Prostate gland (tissue), 2 donors: ENCODE measurements around the gene AGXT2. TPM values are rescaled to one million over a fixed set of nuclear protein-coding genes. Genes with fewer than 3 reads are reported as not detected.

Experiments
- DNase-seq: peaks from one replicate; pipeline ENCODE4 v3.0.0-alpha.2; 2019; ENCODE audit warnings: low spot score
- H3K27ac ChIP-seq, 2 donors: fragments of 200-600 bp; sonication (generic); 2 replicates each; pipeline ENCODE4 v1.5.1; 2017 to 2019
- H3K27me3 ChIP-seq: fragments of 200-600 bp; sonication (generic); replicated peaks from 2 replicates; pipeline ENCODE4 v1.5.1; 2019; ENCODE audit not compliant: insufficient read depth
- H3K36me3 ChIP-seq, 2 donors: fragments of 200-600 bp; sonication (generic); 1 replicate in 1 of 2; 2 replicates in 1 of 2; pipeline versions ENCODE4 v1.5.1 to v1.8.1; 2017 to 2019
- H3K4me1 ChIP-seq: fragments of 200-600 bp; sonication (generic); replicated peaks from 2 replicates; pipeline ENCODE4 v1.5.1; 2019
- H3K4me3 ChIP-seq, 2 donors: fragments of 200-600 bp; sonication (generic); 2 replicates each; pipeline ENCODE4 v1.5.1; 2017 to 2019
- H3K9me3 ChIP-seq: fragments of 200-600 bp; sonication (generic); 2 replicates; pipeline ENCODE4 v1.5.1; 2017
- CTCF ChIP-seq, 4 experiments: fragments of 200-600 bp in 2 of 4; fragments of 450-650 bp in 2 of 4; sonication (generic) in 2 of 4; IDR thresholded peaks; 1 replicate in 3 of 4; 2 replicates in 1 of 4; pipeline ENCODE4 v1.5.1; 2016 to 2019; ENCODE audit warnings: antibody characterized with exemption in 4 of 4, mild to moderate bottlenecking in 2 of 4, moderate library complexity in 2 of 4
- POLR2A ChIP-seq: fragments of 450-650 bp; IDR thresholded peaks from one replicate; pipeline ENCODE4 v1.6.1; 2016; ENCODE audit warnings: antibody characterized with exemption, mild to moderate bottlenecking
- POLR2AphosphoS5 ChIP-seq: sonication (generic); formaldehyde crosslinking; IDR thresholded peaks from one replicate; pipeline ENCODE4 v1.6.1; 2017; ENCODE audit warnings: antibody characterized with exemption
- WGBS: methylation state at CpG from one replicate; pipeline ENCODE4 v1.1.5; 2018; 5-methylcytosine and 5-hydroxymethylcytosine counted together
- intact Hi-C: fragments of 100-400 bp; cut with DNase I; formaldehyde crosslinking; loops from one replicate; pipeline ENCODE4 v1.14.2; 2022
- total RNA-seq, 2 donors: library from RNA; depleted of rRNA; stranded (reverse); fragments of >200 nt; gene quantifications; one replicate each; pipeline ENCODE4 v1.1.0, GENCODE V29; 2016

The AGXT2 gene
- total RNA-seq, 2 donors from 2014 or later: not detected

- DNase-seq: no peak
- intact Hi-C loops: no loop called here
- 88% methylated on average over 1 of the region's 1 CpG for WGBS
- no peaks in the 10 kb centered on the region for H3K36me3 ChIP-seq
- H3K27ac ChIP-seq: no peak overlapping the region
- H3K4me3 ChIP-seq: no peak overlapping the region
- H3K4me1 ChIP-seq: no peaks in the 10 kb centered on the region
- no peak for TF ChIP-seq CTCF (IDR thresholded peaks at IDR 0.05)
- TF ChIP-seq POLR2AphosphoS5: no peak
- TF ChIP-seq POLR2A: no peak
- H3K27me3 ChIP-seq: no peaks in the 10 kb centered on the region
- no peaks in the 10 kb centered on the region for H3K9me3 ChIP-seq
Observed at GRCh38 chr5:35069188-35069587, 21.4 kb upstream of the AGXT2 start.

GRCh38 chr5:35067985-35068384 is 20.2 kb upstream of the AGXT2 start:
- Histone ChIP-seq H3K4me1 (no peaks in the 10 kb centered on the region), H3K27ac (no peak overlapping the region), H3K4me3 (no peak overlapping the region), H3K9me3 (no peaks in the 10 kb centered on the region), H3K27me3 (no peaks in the 10 kb centered on the region), H3K36me3 (no peaks in the 10 kb centered on the region)
- intact Hi-C loops: no loop called here
- DNase-seq: no peak
- 93% methylated on average over 2 of the region's 2 CpGs for WGBS
- no peak for TF ChIP-seq CTCF (IDR thresholded peaks at IDR 0.05)
- TF ChIP-seq POLR2AphosphoS5: no peak
- no peak for TF ChIP-seq POLR2A

DNA sequence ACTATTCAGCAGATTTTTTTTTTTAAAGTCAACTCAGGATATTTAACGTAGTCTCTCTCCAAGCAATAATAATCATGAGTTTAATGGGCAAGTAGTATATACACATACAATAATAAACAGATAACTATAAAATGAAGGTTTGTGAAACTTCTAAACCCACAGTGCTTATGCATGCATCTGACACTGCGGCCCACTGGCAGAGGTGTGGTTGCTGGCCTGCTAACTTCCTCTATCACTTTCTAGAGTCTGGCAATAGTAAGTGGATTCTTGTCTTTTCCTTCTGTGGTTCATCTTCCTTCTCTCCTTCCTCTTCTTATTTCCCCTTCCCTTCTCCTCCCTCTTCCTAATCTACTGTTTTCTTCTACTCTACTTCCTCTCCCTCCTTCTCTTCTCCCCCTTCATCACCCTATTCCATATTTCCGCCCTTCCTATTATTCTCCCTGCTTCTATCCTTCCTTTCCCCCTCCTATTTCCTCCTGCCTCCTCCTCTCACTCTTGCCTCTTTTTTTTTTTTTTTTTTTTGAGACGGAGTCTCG is 18.6 kb upstream of the AGXT2 start:
- no peaks in the 10 kb centered on the region for H3K27me3 ChIP-seq
- no peak for DNase-seq
- WGBS: 84% methylated on average over 5 of the region's 5 CpGs
- H3K4me1 ChIP-seq: no peaks in the 10 kb centered on the region
- TF ChIP-seq POLR2A: no peak
- no peak for TF ChIP-seq POLR2AphosphoS5
- TF ChIP-seq CTCF (IDR thresholded peaks at IDR 0.05): no peak
- no peaks in the 10 kb centered on the region for H3K9me3 ChIP-seq
- H3K36me3 ChIP-seq: no peaks in the 10 kb centered on the region
- H3K4me3 ChIP-seq: no peak overlapping the region
- H3K27ac ChIP-seq: no peak overlapping the region
- intact Hi-C loops: no loop called here

DNA sequence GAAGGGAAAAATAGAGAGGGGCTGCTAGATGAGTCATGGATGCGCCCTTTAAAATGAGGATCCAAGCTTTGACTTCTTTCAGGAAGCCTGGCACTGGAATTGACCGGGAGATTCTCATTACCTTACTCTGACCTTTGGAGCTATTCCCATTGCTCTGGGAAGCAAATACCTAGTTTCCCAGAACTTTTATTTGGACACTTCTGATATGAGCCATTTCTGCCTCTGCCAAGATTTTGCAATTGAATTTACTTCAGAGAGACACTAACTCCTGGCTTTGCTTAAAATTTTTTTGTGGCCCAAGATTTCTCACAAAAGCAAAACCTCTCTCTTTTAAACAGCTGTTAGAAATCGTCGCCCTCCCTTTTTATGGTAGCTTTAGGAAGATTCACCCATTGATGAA is 15.7 kb upstream of the AGXT2 start:
- intact Hi-C loops: no loop called here
- H3K4me3 ChIP-seq: no peak overlapping the region
- H3K36me3 ChIP-seq: no peaks in the 10 kb centered on the region
- H3K4me1 ChIP-seq: no peaks in the 10 kb centered on the region
- no peaks in the 10 kb centered on the region for H3K9me3 ChIP-seq
- no peak overlapping the region for H3K27ac ChIP-seq
- no peak for DNase-seq
- WGBS: 68% methylated on average over 4 of the region's 4 CpGs
- TF ChIP-seq CTCF (IDR thresholded peaks at IDR 0.05) (no peak), POLR2AphosphoS5 (no peak), POLR2A (no peak)
- no peaks in the 10 kb centered on the region for H3K27me3 ChIP-seq

DNA sequence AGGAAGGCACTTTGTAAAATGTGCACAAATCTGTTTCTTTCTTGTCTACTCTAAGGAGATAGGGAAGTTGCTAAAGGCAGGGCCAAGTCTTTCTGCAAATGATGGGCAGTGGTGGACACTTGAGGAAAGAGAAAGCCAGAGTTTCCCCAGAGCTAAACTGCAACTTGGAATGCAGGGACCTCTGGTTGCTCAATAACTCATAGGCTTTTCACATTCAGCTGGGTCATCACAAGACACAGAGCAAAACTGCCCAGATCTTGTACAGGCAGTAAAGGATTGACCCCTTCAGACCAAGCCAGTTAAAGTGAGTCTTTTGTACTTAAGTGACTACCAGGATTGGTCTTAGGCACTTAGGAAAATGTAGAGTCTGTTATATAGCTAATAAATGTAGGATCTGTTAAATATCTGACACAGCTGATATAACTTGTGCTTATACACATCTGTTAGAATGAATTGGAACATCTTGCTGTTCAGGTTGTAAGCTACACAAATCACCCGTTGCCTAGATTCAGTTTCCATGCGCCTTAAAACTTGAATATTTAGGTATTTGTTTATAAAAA is 13.5 kb upstream of the AGXT2 start:
- Histone ChIP-seq H3K27ac (no peak overlapping the region), H3K4me3 (no peak overlapping the region), H3K27me3 (no peaks in the 10 kb centered on the region), H3K36me3 (no peaks in the 10 kb centered on the region), H3K9me3 (no peaks in the 10 kb centered on the region), H3K4me1 (no peaks in the 10 kb centered on the region)
- 75% methylated on average over 2 of the region's 2 CpGs for WGBS
- DNase-seq: no peak
- intact Hi-C loops: no loop called here
- TF ChIP-seq POLR2A: no peak
- no peak for TF ChIP-seq POLR2AphosphoS5
- TF ChIP-seq CTCF (IDR thresholded peaks at IDR 0.05): no peak
